SK-N-SH (cell line): ENCODE results near the gene STK39. TPM values are rescaled to one million over a fixed set of nuclear protein-coding genes. Genes with fewer than 3 reads are reported as not detected.
A peak's percentile ranks its signal among the peaks of the same experiment; 100 is the strongest.

ENCODE experiments used
- CTCF ChIA-PET: fragments of 300-600, 350-600 bp; formaldehyde crosslinking; extraction: SDS; loops from one replicate; lab custom pipeline; 2021; lab: Yijun Ruan, JAX
- POLR2A ChIA-PET: fragments of 350-600 bp; sonication (Branson Sonifier 250); formaldehyde crosslinking; extraction: SDS; loops from one replicate; lab custom pipeline; 2020; ENCODE audit warnings: antibody characterized with exemption, inconsistent platforms; lab: Yijun Ruan, JAX
- DNase-seq: peaks from one replicate; pipeline ENCODE4 v3.0.0; 2012
- H2AFZ ChIP-seq: fragments of 200-600 bp; sonication (generic); 2 replicates; pipeline ENCODE4 v1.8.1; 2016; ENCODE audit warnings: antibody characterized with exemption, mild to moderate bottlenecking, low read depth
- H3F3A ChIP-seq: fragments of 200-600 bp; sonication (generic); replicated peaks from 2 replicates; pipeline ENCODE3; 2016; ENCODE audit warnings: antibody characterized with exemption, mild to moderate bottlenecking; ENCODE audit not compliant: insufficient read depth
- H3K27ac ChIP-seq, 2 experiments: fragments of 200-500 bp in 1 of 2; fragments of 200-600 bp in 1 of 2; sonication (Bioruptor generic) in 1 of 2; sonication (generic), shearing (Covaris generic) in 1 of 2; 2 replicates each; pipeline versions ENCODE4 v1.5.1 to v1.6.1; 2014 to 2016; ENCODE audit warnings: low read depth in 2 of 2, inconsistent platforms in 1 of 2, low read length in 1 of 2, mild to moderate bottlenecking in 1 of 2, mixed read lengths in 1 of 2
- H3K27me3 ChIP-seq: fragments of 200-600 bp; sonication (generic), shearing (Covaris generic); 2 replicates; pipeline ENCODE4 v1.6.1; 2016; ENCODE audit warnings: mixed run types; ENCODE audit not compliant: insufficient read depth
- H3K36me3 ChIP-seq, 2 experiments: fragments of 200-500 bp in 1 of 2; fragments of 200-600 bp in 1 of 2; sonication (Bioruptor generic) in 1 of 2; sonication (generic) in 1 of 2; replicated peaks in 1 of 2; 2 replicates each; pipeline versions ENCODE3 to v1.5.1; 2014 to 2016; ENCODE audit warnings: low read length in 1 of 2, mild to moderate bottlenecking in 1 of 2; ENCODE audit not compliant: insufficient read depth in 2 of 2, control insufficient read depth in 1 of 2
- H3K4me1 ChIP-seq, 2 experiments: fragments of 200-500 bp in 1 of 2; fragments of 200-600 bp in 1 of 2; sonication (Bioruptor generic) in 1 of 2; sonication (generic), shearing (Covaris generic) in 1 of 2; 2 replicates each; pipeline versions ENCODE4 v1.5.1 to v1.6.1; 2014 to 2016; ENCODE audit warnings: low read depth in 1 of 2, low read length in 1 of 2, mixed run types in 1 of 2; ENCODE audit not compliant: insufficient read depth in 2 of 2, control insufficient read depth in 1 of 2
- H3K4me2 ChIP-seq: fragments of 200-600 bp; sonication (generic), shearing (Covaris generic); 2 replicates; pipeline ENCODE4 v1.6.1; 2017; ENCODE audit warnings: mixed run types
- H3K4me3 ChIP-seq, 2 experiments: fragments of 200-500 bp in 1 of 2; fragments of 200-600 bp in 1 of 2; sonication (Bioruptor generic) in 1 of 2; sonication (generic), shearing (Covaris generic) in 1 of 2; 2 replicates each; pipeline versions ENCODE4 v1.5.1 to v1.8.1; 2014 to 2016; ENCODE audit warnings: low read depth in 2 of 2, inconsistent platforms in 1 of 2, low read length in 1 of 2, mild to moderate bottlenecking in 1 of 2, mixed read lengths in 1 of 2, moderate library complexity in 1 of 2
- H3K79me2 ChIP-seq: fragments of 200-600 bp; sonication (generic); 2 replicates; pipeline ENCODE4 v1.8.1; 2017; ENCODE audit warnings: mild to moderate bottlenecking; ENCODE audit not compliant: insufficient read depth
- H3K9ac ChIP-seq: fragments of 200-600 bp; sonication (generic); 2 replicates; pipeline ENCODE4 v1.6.1; 2017; ENCODE audit warnings: mixed run types
- H3K9me2 ChIP-seq: fragments of 200-600 bp; sonication (generic); 2 replicates; pipeline ENCODE4 v1.6.1; 2017; ENCODE audit warnings: mixed run types
- H3K9me3 ChIP-seq: fragments of 200-600 bp; sonication (generic); 2 replicates; pipeline ENCODE4 v1.6.1; 2017; ENCODE audit warnings: mixed run types, mild to moderate bottlenecking, moderate library complexity
- H4K20me1 ChIP-seq: fragments of 200-600 bp; sonication (generic); 2 replicates; pipeline ENCODE4 v1.6.1; 2017; ENCODE audit warnings: mild to moderate bottlenecking, mixed run types; ENCODE audit not compliant: insufficient read depth
- EZH2phosphoT487 ChIP-seq: fragments of 200-600 bp; sonication (generic); IDR thresholded peaks from 2 replicates; pipeline ENCODE4 v1.6.1; 2017; ENCODE audit warnings: low read depth, mixed run types, mild to moderate bottlenecking, antibody characterized with exemption, moderate library complexity, borderline replicate concordance
- FOXJ3 ChIP-seq: sonication (generic); formaldehyde crosslinking; IDR thresholded peaks from 2 replicates; pipeline ENCODE4 v1.5.1; 2020; ENCODE audit warnings: mild to moderate bottlenecking, missing genetic modification reagents
- GATA2 ChIP-seq: sonication (generic); formaldehyde crosslinking; IDR thresholded peaks from 2 replicates; pipeline ENCODE4 v1.5.0; 2020; ENCODE audit warnings: mild to moderate bottlenecking, missing genetic modification reagents
- IRF3 ChIP-seq: fragments of 150-350 bp; IDR thresholded peaks from 2 replicates; pipeline ENCODE4 v1.6.1; 2016; ENCODE audit warnings: mild to moderate bottlenecking, low read depth, low read length
- MAX ChIP-seq: IDR thresholded peaks from 2 replicates; pipeline ENCODE4 v1.4.0; 2012; ENCODE audit warnings: low read depth
- MXI1 ChIP-seq: IDR thresholded peaks from 2 replicates; pipeline ENCODE4 v1.6.1; 2012; ENCODE audit warnings: mild to moderate bottlenecking, low read depth, low read length, improper control_type of control experiment
- PBX3 ChIP-seq: IDR thresholded peaks from 2 replicates; pipeline ENCODE4; 2012
- POLR2AphosphoS5 ChIP-seq: IDR thresholded peaks from 2 replicates; pipeline ENCODE4 v1.6.1; 2012; ENCODE audit warnings: low read depth, low read length
- RAD21 ChIP-seq: IDR thresholded peaks from 2 replicates; pipeline ENCODE4 v1.6.1; 2012; ENCODE audit warnings: mild to moderate bottlenecking, low read length
- RCOR1 ChIP-seq: fragments of 150-350 bp; IDR thresholded peaks from 2 replicates; pipeline ENCODE4 v1.6.1; 2017; ENCODE audit warnings: antibody characterized with exemption, low read length
- TCF12 ChIP-seq: IDR thresholded peaks from 2 replicates; pipeline ENCODE4 v1.4.0; 2012
- WGBS: methylation state at CpG from one replicate; pipeline ENCODE4 v1.1.6; 2017; ENCODE audit warnings: low lambda C conversion rate; 5-methylcytosine and 5-hydroxymethylcytosine counted together
- polyA plus RNA-seq, 3 experiments: library from polyadenylated mRNA; depleted of rRNA; stranded (reverse); fragments of >200 nt; gene quantifications; 2 replicates each; pipeline ENCODE4 v1.2.3, GENCODE V29; 2012

The STK39 gene
- polyA plus RNA-seq, 1 of the 3 experiments (the other 2 are of a cell fraction): 9.6 TPM

GRCh38 chr2:167953776-167954175 is 293.6 kb downstream of the STK39 start (continued):
- TF ChIP-seq MXI1: no peak
- no peak for TF ChIP-seq FOXJ3
- no peak for TF ChIP-seq RAD21

GRCh38 chr2:167950571-167950970 is 296.8 kb downstream of the STK39 start:
- 100% methylated on average over 2 of the region's 2 CpGs for WGBS
- ChIA-PET CTCF (interaction anchor here (1.3 to 1.5 kb wide), 3 partner anchors 9 to 15 kb away, joined by 3 to 4 read pairs (median 3); no protein-coding TSS in a partner anchor), POLR2A (no interaction called here)
- no peak for DNase-seq
- H3K27me3 ChIP-seq: no peaks in the 10 kb centered on the region
- no peaks in the 10 kb centered on the region for H4K20me1 ChIP-seq
- no peaks in the 10 kb centered on the region for H3K79me2 ChIP-seq
- no peak overlapping the region for H3K9ac ChIP-seq
- no peaks in the 10 kb centered on the region; a peak in 1 of 4 replicates for H3K4me1 ChIP-seq
- no peak overlapping the region for H3K4me2 ChIP-seq
- no peaks in the 10 kb centered on the region for H3K9me2 ChIP-seq
- no peak for TF ChIP-seq RAD21
- peak; percentile 45; the same call in 1 of the 2 replicates for TF ChIP-seq TCF12
- TF ChIP-seq EZH2phosphoT487: no peak
- peak; percentile 26; the same call in 1 of the 2 replicates for TF ChIP-seq PBX3
- TF ChIP-seq POLR2AphosphoS5: no peak
- no peak for TF ChIP-seq MAX
- TF ChIP-seq, all 33 proteins: peak for 2
- Histone ChIP-seq H2AFZ (no peak overlapping the region), H3K36me3 (peaks cover 0 to 5% of the 10 kb centered on the region in 2 experiments), H3K27ac (no peak overlapping the region), H3F3A (no peaks in the 10 kb centered on the region), H3K9me3 (no peaks in the 10 kb centered on the region), H3K4me3 (no peak overlapping the region)

GRCh38 chr2:167946441-167946841 is 301.0 kb downstream of the STK39 start:
- Histone ChIP-seq H3K27me3 (no peaks in the 10 kb centered on the region), H3K9ac (no peak overlapping the region), H3F3A (no peaks in the 10 kb centered on the region), H3K4me2 (no peak overlapping the region), H2AFZ (no peak overlapping the region), H3K4me3 (no peak overlapping the region), H3K79me2 (no peaks in the 10 kb centered on the region), H3K36me3 (no peaks in the 10 kb centered on the region), H3K9me3 (no peaks in the 10 kb centered on the region), H3K9me2 (no peaks in the 10 kb centered on the region), H3K27ac (no peak overlapping the region), H3K4me1 (no peaks in the 10 kb centered on the region; a peak in 3 of 4 replicates), H4K20me1 (no peaks in the 10 kb centered on the region)
- TF ChIP-seq IRF3 (no peak), RCOR1 (no peak), GATA2 (no peak)
- WGBS: 87% methylated on average over 3 of the region's 3 CpGs
- ChIA-PET CTCF (interaction anchor here (1.1 to 1.8 kb wide), 5 partner anchors 9 to 654 kb away, joined by 3 to 4 read pairs (median 3); no protein-coding TSS in a partner anchor), POLR2A (no interaction called here)
- no peak for DNase-seq
